ENCODE results near the gene SLC22A3. TPM values are rescaled to one million over a fixed set of nuclear protein-coding genes. Genes with fewer than 3 reads are reported as not detected.
"Not testable (repeated sequence)": the region's sequence is repeated elsewhere in the genome, so short reads cannot be mapped to it uniquely, and the experiment has no call there.

The SLC22A3 gene
- total and polyA plus RNA-seq, 5 experiments from 2014 or later: not detected

DNA sequence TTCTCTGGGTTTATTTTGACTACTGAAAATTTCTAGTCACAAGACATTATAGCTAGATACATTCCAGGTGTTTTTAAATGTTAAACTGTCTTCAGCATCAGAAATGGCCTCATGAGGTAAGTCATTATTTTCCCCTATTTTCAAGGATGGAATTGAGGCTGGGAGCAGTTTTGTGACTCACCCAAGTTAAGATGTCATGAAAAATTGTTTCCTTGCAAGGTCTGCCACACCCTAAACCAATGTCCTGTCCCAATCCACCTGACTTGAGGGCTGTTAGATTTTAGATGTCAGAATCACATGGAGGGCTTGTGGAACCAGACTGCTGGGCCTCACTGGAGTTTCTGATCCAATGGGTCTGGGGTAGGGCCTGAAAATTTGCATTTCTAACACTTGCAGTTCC lies 16.9 kb downstream of the SLC22A3 start:
- no peak overlapping the region for H3K27ac Mint-ChIP-seq
- no peaks in the 10 kb centered on the region for H3K4me1 Mint-ChIP-seq
- ATAC-seq (no peak), DNase-seq (no peak)
- peaks cover 0 to 7% (median 0%) of the 10 kb centered on the region in 9 donors for H3K9me3 Mint-ChIP-seq
- POLR2A ChIA-PET: no interaction called here
- H3K4me3 Mint-ChIP-seq: no peak overlapping the region
- peaks cover 0 to 1% (median 0%) of the 10 kb centered on the region in 3 donors for H3K36me3 Mint-ChIP-seq
- H3K27me3 Mint-ChIP-seq: peaks cover 1 to 23% (median 10%) of the 10 kb centered on the region in 5 donors

DNA sequence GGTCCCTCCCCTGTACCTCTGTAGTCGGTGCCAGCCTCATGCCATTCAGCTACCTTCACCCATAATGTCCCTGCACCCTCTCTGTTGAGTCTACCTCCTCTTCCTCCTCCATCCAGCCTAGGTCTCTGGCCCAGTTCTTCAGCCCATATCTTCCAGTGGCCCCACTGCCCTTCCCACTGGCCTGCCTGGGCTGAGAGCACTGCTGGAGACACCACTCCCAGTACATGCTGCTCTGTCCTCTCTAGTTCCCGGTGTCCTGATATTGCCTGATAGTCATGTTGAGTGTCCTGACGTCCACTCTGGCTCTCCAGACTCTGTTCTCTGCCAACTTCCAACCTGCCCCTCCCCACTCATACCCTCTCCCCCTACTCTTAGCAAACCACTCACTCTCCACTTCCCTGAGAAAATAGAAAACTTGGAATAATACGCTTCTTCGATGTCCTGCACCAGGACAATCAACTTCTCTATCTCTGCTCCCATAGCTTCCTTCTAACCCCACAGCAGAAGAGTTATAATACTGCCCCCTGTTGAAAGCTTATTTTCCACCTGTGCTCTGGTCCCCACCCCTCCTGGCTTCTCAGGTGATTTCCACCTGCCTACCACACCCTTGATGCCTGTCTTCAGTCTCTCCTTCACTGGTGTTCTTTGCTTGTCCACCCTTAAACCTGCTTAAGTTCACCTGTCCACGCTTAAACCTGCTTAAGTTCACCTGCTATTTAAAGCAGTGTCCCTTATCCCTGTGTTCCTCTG lies 19.8 kb downstream of the SLC22A3 start:
- no peak overlapping the region for H3K4me3 Mint-ChIP-seq
- DNase-seq (no peak), ATAC-seq (no peak)
- no peak overlapping the region for H3K27ac Mint-ChIP-seq
- H3K27me3 Mint-ChIP-seq: peaks cover 4 to 24% (median 8%) of the 10 kb centered on the region in 5 donors
- no peaks in the 10 kb centered on the region for H3K4me1 Mint-ChIP-seq
- POLR2A ChIA-PET: no interaction called here
- peaks cover 0 to 26% (median 8%) of the 10 kb centered on the region in 9 donors for H3K9me3 Mint-ChIP-seq
- peaks cover 0 to 10% (median 0%) of the 10 kb centered on the region in 3 donors for H3K36me3 Mint-ChIP-seq

DNA sequence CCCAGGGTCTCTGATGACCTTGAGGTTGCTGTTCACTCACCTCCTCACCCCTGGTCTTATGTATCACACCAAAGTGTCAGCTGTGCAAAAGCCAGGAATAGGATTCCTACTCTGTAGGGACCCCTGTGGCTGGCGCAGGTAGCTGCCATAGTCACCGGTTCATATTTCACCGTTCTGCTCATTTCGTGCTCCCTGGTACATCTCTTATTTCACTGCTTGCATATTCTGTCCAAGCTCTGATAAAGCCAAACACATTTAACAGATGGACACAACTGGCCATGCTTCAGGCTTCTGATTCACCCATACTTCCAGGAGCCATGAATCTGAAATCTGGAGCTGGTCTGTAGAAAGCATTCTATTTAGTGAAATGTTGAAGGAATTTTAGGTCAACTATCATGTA lies 20.5 kb downstream of the SLC22A3 start:
- Mint-ChIP-seq H3K27me3 (peaks cover 5 to 31% (median 14%) of the 10 kb centered on the region in 5 donors), H3K36me3 (peaks cover 0 to 10% (median 0%) of the 10 kb centered on the region in 3 donors), H3K27ac (no peak overlapping the region), H3K4me3 (no peak overlapping the region), H3K9me3 (peaks cover 0 to 26% (median 9%) of the 10 kb centered on the region in 9 donors), H3K4me1 (no peaks in the 10 kb centered on the region)
- DNase-seq (no peak), ATAC-seq (no peak)
- POLR2A ChIA-PET: no interaction called here

DNA sequence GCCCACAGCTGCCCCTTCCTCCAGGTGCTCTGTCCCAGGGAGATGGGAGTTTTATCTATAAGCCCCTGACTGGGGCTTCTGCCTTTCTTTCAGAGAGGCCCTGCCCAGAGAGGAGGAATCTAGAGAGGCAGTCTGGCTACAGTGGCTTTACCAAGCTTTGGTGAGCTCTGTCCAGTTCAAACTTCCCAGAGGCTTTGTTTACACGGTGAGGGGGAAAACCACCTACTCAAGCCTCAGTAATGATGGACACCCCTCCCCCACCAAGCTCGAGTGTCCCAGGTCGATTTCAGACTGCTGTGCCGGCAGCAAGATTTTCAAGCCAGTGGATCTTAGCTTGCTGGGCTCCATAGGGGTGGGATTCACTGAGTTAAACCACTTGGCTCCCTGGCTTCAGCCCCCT lies 25.4 kb downstream of the SLC22A3 start:
- DNase-seq, H3K36me3 Mint-ChIP-seq, H3K4me1 Mint-ChIP-seq, H3K27ac Mint-ChIP-seq, H3K4me3 Mint-ChIP-seq, ATAC-seq, POLR2A ChIA-PET: not testable (repeated sequence)
- peaks cover 0 to 26% (median 9%) of the 10 kb centered on the region in 9 donors for H3K9me3 Mint-ChIP-seq
- H3K27me3 Mint-ChIP-seq: peaks cover 11 to 51% (median 22%) of the 10 kb centered on the region in 5 donors

DNA sequence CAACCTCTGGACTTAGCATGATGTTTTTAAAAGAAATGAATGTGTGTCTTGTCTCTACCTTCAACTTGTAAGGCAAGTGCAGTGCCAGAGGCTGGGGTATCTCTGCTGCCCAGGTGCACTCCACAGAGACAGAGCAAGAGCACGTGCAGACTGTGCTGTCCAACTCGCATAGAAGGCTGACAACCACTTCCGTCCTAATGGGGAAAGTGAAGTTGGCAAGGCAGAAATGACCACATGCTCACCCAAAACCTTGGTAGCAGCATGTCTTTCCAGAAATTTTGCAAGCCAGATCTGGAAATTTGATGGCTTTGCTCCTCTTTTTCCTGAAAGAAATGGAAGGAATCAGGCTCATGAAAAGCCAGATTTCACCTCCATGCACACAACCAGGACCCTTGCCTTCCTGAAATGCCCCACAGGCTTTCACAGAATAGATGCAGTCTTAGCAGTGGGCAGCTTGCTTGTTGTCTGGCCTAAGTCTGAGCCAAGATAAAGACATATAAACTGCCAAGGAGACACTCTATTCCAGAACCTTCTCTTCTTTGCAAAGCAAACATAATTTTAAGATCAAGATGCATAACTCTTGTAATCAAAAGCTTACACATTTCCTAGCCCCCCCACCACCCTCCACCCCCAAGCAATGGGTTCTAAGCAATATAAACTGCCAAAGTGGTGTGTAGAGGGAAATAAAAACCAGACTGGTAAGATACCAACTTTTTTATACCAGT lies 26.8 kb downstream of the SLC22A3 start:
- POLR2A ChIA-PET: no interaction called here
- Mint-ChIP-seq H3K27me3 (peaks cover 11 to 48% (median 22%) of the 10 kb centered on the region in 5 donors), H3K9me3 (peaks cover 0 to 21% (median 9%) of the 10 kb centered on the region in 9 donors), H3K36me3 (peaks cover 0 to 10% (median 0%) of the 10 kb centered on the region in 3 donors), H3K27ac (no peak overlapping the region), H3K4me1 (no peaks in the 10 kb centered on the region), H3K4me3 (no peak overlapping the region)
- DNase-seq (no peak), ATAC-seq (no peak)

DNA sequence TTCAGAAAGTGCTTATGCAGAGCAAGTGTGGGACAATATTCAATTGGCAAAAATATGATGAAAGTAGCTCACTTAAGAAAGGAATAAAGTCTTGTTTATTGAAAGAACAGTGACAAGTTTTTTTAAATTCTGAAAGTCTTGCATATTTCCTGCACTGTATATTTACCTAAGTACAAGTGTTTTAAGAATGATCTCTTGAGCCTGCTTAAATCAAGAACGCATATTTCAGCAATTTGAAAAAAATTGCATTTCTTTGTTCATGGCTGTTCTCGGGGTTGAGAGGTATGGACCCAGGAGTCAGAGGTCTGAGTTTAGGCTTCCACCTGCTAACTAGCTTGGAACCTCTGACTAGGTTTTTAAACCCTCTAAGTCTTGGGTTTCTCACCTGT lies 27.4 kb downstream of the SLC22A3 start:
- H3K36me3 Mint-ChIP-seq: peaks cover 0 to 5% (median 0%) of the 10 kb centered on the region in 3 donors
- no peak for DNase-seq
- POLR2A ChIA-PET: no interaction called here
- no peak overlapping the region for H3K4me3 Mint-ChIP-seq
- no peaks in the 10 kb centered on the region for H3K4me1 Mint-ChIP-seq
- H3K27ac Mint-ChIP-seq: no peak overlapping the region
- peaks cover 11 to 48% (median 22%) of the 10 kb centered on the region in 5 donors for H3K27me3 Mint-ChIP-seq
- H3K9me3 Mint-ChIP-seq: peaks cover 0 to 16% (median 9%) of the 10 kb centered on the region in 9 donors
- ATAC-seq: no peak

DNA sequence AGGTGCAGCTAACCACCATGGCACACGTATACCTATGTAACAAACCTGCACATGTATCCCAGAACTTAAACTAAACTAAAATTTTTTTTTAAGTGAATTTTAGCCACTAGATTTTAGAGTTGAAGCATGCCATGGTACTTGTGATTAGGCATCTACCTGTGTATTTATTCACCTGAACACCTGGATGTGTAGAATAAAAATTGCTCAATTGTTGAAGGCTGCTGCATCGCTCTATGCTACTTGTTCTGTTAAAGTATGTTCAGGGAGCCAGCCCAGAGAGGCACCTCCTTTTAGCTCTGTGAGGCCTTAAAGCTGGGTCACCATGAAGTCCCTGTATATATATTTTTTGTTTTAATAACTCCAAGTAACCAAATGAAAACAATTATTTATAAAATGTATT lies 28.3 kb downstream of the SLC22A3 start:
- peaks cover 11 to 48% (median 19%) of the 10 kb centered on the region in 5 donors for H3K27me3 Mint-ChIP-seq
- H3K4me1 Mint-ChIP-seq: no peaks in the 10 kb centered on the region
- peaks cover 0 to 5% (median 0%) of the 10 kb centered on the region in 3 donors for H3K36me3 Mint-ChIP-seq
- POLR2A ChIA-PET: no interaction called here
- H3K27ac Mint-ChIP-seq: no peak overlapping the region
- ATAC-seq (no peak), DNase-seq (no peak)
- no peak overlapping the region for H3K4me3 Mint-ChIP-seq
- peaks cover 0 to 13% (median 6%) of the 10 kb centered on the region in 9 donors for H3K9me3 Mint-ChIP-seq

DNA sequence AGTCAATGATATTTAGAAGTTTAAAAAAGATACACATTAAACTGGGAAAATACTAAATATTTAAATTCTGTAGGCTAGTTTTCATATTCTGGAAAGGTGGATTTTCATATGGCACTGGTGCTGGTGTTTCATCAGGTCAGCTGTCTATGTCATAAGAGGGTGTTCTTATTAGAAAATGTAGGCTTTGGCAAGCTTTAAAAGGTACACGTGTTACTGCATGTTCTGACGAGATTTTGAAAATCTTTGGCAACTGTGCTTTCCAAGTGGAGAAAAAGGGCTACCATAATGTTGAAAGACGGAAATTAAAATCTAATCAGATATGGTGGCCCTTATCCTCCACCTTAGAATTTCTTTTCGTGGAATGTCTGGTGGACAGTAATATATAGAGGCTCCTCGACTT lies 30.0 kb downstream of the SLC22A3 start:
- Mint-ChIP-seq H3K27me3 (peaks cover 7 to 32% (median 11%) of the 10 kb centered on the region in 5 donors), H3K9me3 (peaks cover 0 to 16% (median 12%) of the 10 kb centered on the region in 9 donors), H3K36me3 (peaks cover 0 to 13% (median 8%) of the 10 kb centered on the region in 3 donors), H3K4me3 (no peak overlapping the region), H3K27ac (peak overlapping the region in 1 of 10 donors; percentile 67), H3K4me1 (no peaks in the 10 kb centered on the region)
- POLR2A ChIA-PET: no interaction called here
- ATAC-seq (no peak), DNase-seq (no peak)

DNA sequence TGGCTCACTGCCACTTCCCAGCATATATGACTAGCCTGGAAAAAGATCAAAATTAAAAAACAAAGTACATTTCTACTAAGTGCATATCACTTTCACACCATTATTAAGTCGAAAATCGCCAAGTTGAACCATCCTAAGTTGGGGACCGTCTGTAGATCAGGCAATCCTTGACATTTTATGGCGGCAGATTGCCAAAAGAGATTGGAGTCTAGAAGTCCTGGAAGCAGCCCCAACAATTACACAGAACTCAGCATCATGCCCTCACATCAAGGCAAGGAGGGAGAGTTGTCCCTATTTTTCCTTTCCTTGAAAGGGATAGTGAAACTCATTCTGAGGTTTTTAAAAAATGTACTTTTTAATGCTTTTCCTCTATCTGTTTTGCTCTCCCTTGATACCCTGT lies 30.7 kb downstream of the SLC22A3 start:
- no peak overlapping the region for H3K27ac Mint-ChIP-seq
- peaks cover 0 to 14% (median 8%) of the 10 kb centered on the region in 3 donors for H3K36me3 Mint-ChIP-seq
- no peak overlapping the region for H3K4me3 Mint-ChIP-seq

DNA sequence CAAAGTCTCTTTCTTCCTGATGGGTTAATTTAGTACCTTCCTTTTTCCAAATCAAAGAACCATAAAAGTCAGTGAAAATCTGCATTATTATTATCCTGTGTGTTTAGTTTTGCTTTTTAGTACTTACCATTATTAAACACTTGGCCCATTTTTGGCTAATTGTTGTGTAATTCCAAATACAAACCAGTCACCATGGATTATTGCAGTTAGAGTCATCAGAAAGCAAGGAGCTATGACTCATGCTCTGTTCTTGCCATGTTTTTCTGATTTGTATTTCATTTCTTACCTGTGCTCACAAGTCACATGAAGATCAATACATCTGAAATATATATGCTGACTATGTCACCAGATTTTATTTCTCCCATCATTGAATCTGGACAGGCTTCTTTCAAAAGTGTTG lies 31.3 kb downstream of the SLC22A3 start:
- H3K9me3 Mint-ChIP-seq: peaks cover 0 to 20% (median 13%) of the 10 kb centered on the region in 9 donors
- ATAC-seq (no peak), DNase-seq (no peak)
- H3K36me3 Mint-ChIP-seq: peaks cover 0 to 14% (median 8%) of the 10 kb centered on the region in 3 donors
- no peak overlapping the region for H3K27ac Mint-ChIP-seq
- peaks cover 6 to 25% (median 8%) of the 10 kb centered on the region in 5 donors for H3K27me3 Mint-ChIP-seq
- POLR2A ChIA-PET: no interaction called here
- no peaks in the 10 kb centered on the region for H3K4me1 Mint-ChIP-seq
- no peak overlapping the region for H3K4me3 Mint-ChIP-seq

More for the DNA sequence above, 30.7 kb downstream of the SLC22A3 start:
- DNase-seq (no peak), ATAC-seq (no peak)
- H3K4me1 Mint-ChIP-seq: no peaks in the 10 kb centered on the region
- H3K9me3 Mint-ChIP-seq: peaks cover 0 to 20% (median 13%) of the 10 kb centered on the region in 9 donors
- POLR2A ChIA-PET: no interaction called here
- H3K27me3 Mint-ChIP-seq: peaks cover 5 to 26% (median 8%) of the 10 kb centered on the region in 5 donors

DNA sequence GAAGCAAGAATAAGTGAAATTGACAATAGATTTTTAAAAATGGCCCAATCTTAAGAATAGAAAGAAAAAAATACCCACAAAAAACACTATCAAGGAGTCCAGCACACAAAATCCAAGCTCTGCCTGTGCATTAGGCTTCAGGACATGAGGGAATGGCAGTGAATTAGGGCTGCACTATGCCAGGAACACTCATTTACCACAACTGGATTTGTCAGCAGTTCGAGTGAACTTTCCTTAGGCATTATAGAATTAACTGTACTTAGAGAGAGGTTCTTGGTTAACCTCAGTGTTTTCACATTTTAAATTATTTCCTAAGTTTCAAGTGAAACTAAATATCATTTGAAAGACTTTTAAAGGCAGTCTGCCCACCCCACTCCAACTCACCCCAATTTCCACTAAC lies 34.8 kb downstream of the SLC22A3 start:
- Mint-ChIP-seq H3K27ac (no peak overlapping the region), H3K27me3 (peaks cover 9 to 31% (median 19%) of the 10 kb centered on the region in 5 donors), H3K4me3 (no peak overlapping the region), H3K4me1 (no peaks in the 10 kb centered on the region), H3K36me3 (peaks cover 0 to 14% (median 14%) of the 10 kb centered on the region in 3 donors), H3K9me3 (peaks cover 0 to 24% (median 16%) of the 10 kb centered on the region in 9 donors)
- DNase-seq: no peak
- no peak for ATAC-seq
- POLR2A ChIA-PET: no interaction called here

DNA sequence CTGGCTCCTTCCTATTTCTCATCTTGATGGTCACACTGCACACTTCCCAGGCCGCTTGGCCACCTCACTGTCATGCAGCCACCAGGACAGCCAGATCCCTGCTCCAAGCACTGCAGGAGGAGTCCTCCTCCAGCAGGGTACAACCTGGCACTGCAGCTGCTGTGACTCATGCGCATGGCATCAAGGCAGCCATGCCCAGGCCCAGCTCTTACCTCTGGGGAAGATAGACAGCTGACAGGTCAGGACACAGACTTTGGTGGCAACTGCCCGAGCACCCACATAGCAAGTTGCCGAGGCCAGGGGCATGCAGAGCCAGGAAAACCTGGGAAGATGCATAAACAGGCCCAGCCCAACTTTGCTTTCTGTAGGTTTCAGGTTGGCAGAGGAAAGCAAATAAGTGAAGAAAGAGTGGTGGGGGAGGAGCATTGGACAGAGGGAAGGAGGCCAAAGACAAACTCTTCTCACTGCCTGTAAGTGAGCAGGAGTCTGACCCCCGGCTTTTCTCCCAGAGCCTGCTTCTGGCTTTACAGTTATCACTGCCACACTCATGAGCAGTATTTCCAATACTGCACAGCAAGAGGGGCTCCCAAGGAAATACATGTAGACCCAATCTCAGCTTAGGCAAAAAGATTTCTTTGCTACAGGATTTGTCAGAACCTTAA lies 38.8 kb downstream of the SLC22A3 start:
- no peak for DNase-seq
- H3K9me3 Mint-ChIP-seq: peaks cover 0 to 23% (median 15%) of the 10 kb centered on the region in 9 donors
- H3K36me3 Mint-ChIP-seq: peaks cover 0 to 14% (median 12%) of the 10 kb centered on the region in 3 donors
- H3K4me1 Mint-ChIP-seq: no peaks in the 10 kb centered on the region
- ATAC-seq: no peak
- peaks cover 5 to 49% (median 22%) of the 10 kb centered on the region in 5 donors for H3K27me3 Mint-ChIP-seq
- POLR2A ChIA-PET: no interaction called here
- H3K27ac Mint-ChIP-seq: no peak overlapping the region
- no peak overlapping the region for H3K4me3 Mint-ChIP-seq

All from naive thymus-derived CD8-positive, alpha-beta T cell (primary cell).